GM23338 (cell line): ENCODE data around the gene RIPOR3. TPM values are rescaled to one million over a fixed set of nuclear protein-coding genes. Genes with fewer than 3 reads are reported as not detected.
"Not testable (repeated sequence)": the region's sequence is repeated elsewhere in the genome, so short reads cannot be mapped to it uniquely, and the experiment has no call there.

ENCODE experiments used
- ATAC-seq: fragments of 200-7000 bp; cut with Tn5 transposase; 3 replicates; pipeline ENCODE4 v1.9.1; 2020
- DNase-seq: peaks from one replicate; pipeline ENCODE4 v3.0.0-alpha.2; 2015; ENCODE audit warnings: low spot score
- H2AFZ ChIP-seq: fragments of 200-600 bp; sonication (generic); 2 replicates; pipeline ENCODE4 v1.8.0; 2016; ENCODE audit warnings: antibody characterized with exemption, mild to moderate bottlenecking, moderate library complexity
- H3F3A ChIP-seq: fragments of 200-600 bp; sonication (generic); replicated peaks from 2 replicates; pipeline ENCODE4 v1.8.0; 2017; ENCODE audit warnings: antibody characterized with exemption, mixed run types, low read depth
- H3K27ac ChIP-seq: fragments of 200-600 bp; sonication (generic); 2 replicates; pipeline ENCODE4 v1.6.1; 2016; ENCODE audit warnings: low read depth
- H3K27me3 ChIP-seq: fragments of 200-600 bp; sonication (generic); 2 replicates; pipeline ENCODE4 v1.8.0; 2016; ENCODE audit warnings: mild to moderate bottlenecking, mixed run types, moderate library complexity; ENCODE audit not compliant: insufficient read depth
- H3K36me3 ChIP-seq: fragments of 200-600 bp; sonication (generic); 2 replicates; pipeline ENCODE4 v1.8.0; 2016; ENCODE audit warnings: mild to moderate bottlenecking; ENCODE audit not compliant: insufficient read depth
- H3K4me1 ChIP-seq: fragments of 200-600 bp; sonication (generic); 2 replicates; pipeline ENCODE4 v1.8.0; 2016; ENCODE audit warnings: mild to moderate bottlenecking, moderate library complexity; ENCODE audit not compliant: insufficient read depth
- H3K4me2 ChIP-seq: fragments of 200-600 bp; sonication (generic); 2 replicates; pipeline ENCODE4 v1.7.1; 2017; ENCODE audit warnings: mixed run types
- H3K4me3 ChIP-seq: fragments of 200-600 bp; sonication (generic); 2 replicates; pipeline ENCODE4 v1.6.1; 2016; ENCODE audit warnings: mixed run types
- H3K79me2 ChIP-seq: fragments of 200-600 bp; sonication (generic); replicated peaks from 2 replicates; pipeline ENCODE4 v1.8.0; 2017; ENCODE audit warnings: mild to moderate bottlenecking; ENCODE audit not compliant: insufficient read depth
- H3K9me2 ChIP-seq: fragments of 200-600 bp; sonication (generic); 2 replicates; pipeline ENCODE4 v1.8.0; 2017; ENCODE audit not compliant: insufficient read depth
- H4K20me1 ChIP-seq: fragments of 200-600 bp; sonication (generic); replicated peaks from 2 replicates; pipeline ENCODE4 v1.8.0; 2017; ENCODE audit warnings: mild to moderate bottlenecking; ENCODE audit not compliant: insufficient read depth
- H3K27ac Mint-ChIP-seq: 2 replicates; pipeline ENCODE4 v1.8.0; 2020; ENCODE audit warnings: inconsistent platforms, mild to moderate bottlenecking, moderate library complexity, mixed read lengths
- H3K27me3 Mint-ChIP-seq: 3 replicates; pipeline ENCODE4 v1.8.0; 2022; ENCODE audit warnings: low read depth, mild to moderate bottlenecking, moderate library complexity, mixed read lengths, inconsistent platforms; ENCODE audit not compliant: insufficient read depth, poor library complexity
- H3K36me3 Mint-ChIP-seq: 3 replicates; pipeline ENCODE4 v1.8.0; 2021; ENCODE audit warnings: low read depth, mild to moderate bottlenecking, inconsistent platforms, moderate library complexity, mixed read lengths
- H3K4me1 Mint-ChIP-seq: 3 replicates; pipeline ENCODE4 v1.8.0; 2020; ENCODE audit warnings: mild to moderate bottlenecking, inconsistent platforms, mixed read lengths
- H3K4me3 Mint-ChIP-seq: 3 replicates; pipeline ENCODE4 v1.8.0; 2021; ENCODE audit warnings: moderate library complexity, mild to moderate bottlenecking, inconsistent platforms, mixed read lengths
- H3K9me3 Mint-ChIP-seq: 3 replicates; pipeline ENCODE4 v1.8.0; 2020; ENCODE audit warnings: moderate library complexity, mild to moderate bottlenecking, inconsistent platforms, mixed read lengths
- CREB1 ChIP-seq: fragments of 250-450 bp; sonication (Bioruptor Pico); IDR thresholded peaks from 2 replicates; pipeline ENCODE4 v1.5.0; 2020; ENCODE audit warnings: low read depth, mild to moderate bottlenecking, moderate library complexity
- ETS1 ChIP-seq: IDR thresholded peaks from 2 replicates; pipeline ENCODE4 v1.6.1; 2016; ENCODE audit warnings: antibody characterized with exemption
- EZH2 ChIP-seq: fragments of 200-600 bp; sonication (generic); IDR thresholded peaks from one replicate; pipeline ENCODE4 v1.8.0; 2017; ENCODE audit warnings: antibody characterized with exemption, mild to moderate bottlenecking, low read depth; ENCODE audit not compliant: unreplicated experiment
- EZH2phosphoT487 ChIP-seq: fragments of 200-600 bp; sonication (generic); IDR thresholded peaks from one replicate; pipeline ENCODE4 v1.8.1; 2018; ENCODE audit warnings: antibody characterized with exemption; ENCODE audit not compliant: unreplicated experiment
- POLR2AphosphoS5 ChIP-seq: IDR thresholded peaks from 2 replicates; pipeline ENCODE4 v1.6.1; 2016; ENCODE audit warnings: antibody characterized with exemption, low read depth
- STAT1 ChIP-seq: IDR thresholded peaks from one replicate; pipeline ENCODE4 v1.6.1; 2016; ENCODE audit warnings: antibody characterized with exemption; ENCODE audit not compliant: unreplicated experiment
- ZNF114 ChIP-seq: fragments of 250-450 bp; sonication (Bioruptor Pico); IDR thresholded peaks from 2 replicates; pipeline ENCODE4 v1.5.0; 2020; ENCODE audit warnings: mild to moderate bottlenecking, moderate library complexity
- ZNF331 ChIP-seq: fragments of 250-450 bp; sonication (Bioruptor Pico); IDR thresholded peaks from 2 replicates; pipeline ENCODE4 v1.5.0; 2020; ENCODE audit warnings: low read depth, mild to moderate bottlenecking, moderate library complexity
- polyA plus RNA-seq: library from polyadenylated mRNA; unstranded; fragments of >200 nt; fragmentation: Nextera tagmentation; extraction: Ambion mirVana; gene quantifications from 2 replicates; pipeline ENCODE4 v1.2.1, GENCODE V29; 2016
- total RNA-seq: library from RNA; depleted of rRNA; stranded (reverse); fragments of >200 nt; shearing (Covaris generic); gene quantifications from 2 replicates; pipeline ENCODE4 v1.2.3, GENCODE V29; 2014
- TF ChIP-seq, protein P1 (sequence below): IDR thresholded peaks from one replicate; pipeline ENCODE4 v1.6.1; 2018; ENCODE audit warnings: antibody characterized with exemption; ENCODE audit not compliant: unreplicated experiment

Gene RIPOR3
- total and polyA plus RNA-seq, 2 experiments from 2014 or later = 4.9 to 6.3 TPM

DNA sequence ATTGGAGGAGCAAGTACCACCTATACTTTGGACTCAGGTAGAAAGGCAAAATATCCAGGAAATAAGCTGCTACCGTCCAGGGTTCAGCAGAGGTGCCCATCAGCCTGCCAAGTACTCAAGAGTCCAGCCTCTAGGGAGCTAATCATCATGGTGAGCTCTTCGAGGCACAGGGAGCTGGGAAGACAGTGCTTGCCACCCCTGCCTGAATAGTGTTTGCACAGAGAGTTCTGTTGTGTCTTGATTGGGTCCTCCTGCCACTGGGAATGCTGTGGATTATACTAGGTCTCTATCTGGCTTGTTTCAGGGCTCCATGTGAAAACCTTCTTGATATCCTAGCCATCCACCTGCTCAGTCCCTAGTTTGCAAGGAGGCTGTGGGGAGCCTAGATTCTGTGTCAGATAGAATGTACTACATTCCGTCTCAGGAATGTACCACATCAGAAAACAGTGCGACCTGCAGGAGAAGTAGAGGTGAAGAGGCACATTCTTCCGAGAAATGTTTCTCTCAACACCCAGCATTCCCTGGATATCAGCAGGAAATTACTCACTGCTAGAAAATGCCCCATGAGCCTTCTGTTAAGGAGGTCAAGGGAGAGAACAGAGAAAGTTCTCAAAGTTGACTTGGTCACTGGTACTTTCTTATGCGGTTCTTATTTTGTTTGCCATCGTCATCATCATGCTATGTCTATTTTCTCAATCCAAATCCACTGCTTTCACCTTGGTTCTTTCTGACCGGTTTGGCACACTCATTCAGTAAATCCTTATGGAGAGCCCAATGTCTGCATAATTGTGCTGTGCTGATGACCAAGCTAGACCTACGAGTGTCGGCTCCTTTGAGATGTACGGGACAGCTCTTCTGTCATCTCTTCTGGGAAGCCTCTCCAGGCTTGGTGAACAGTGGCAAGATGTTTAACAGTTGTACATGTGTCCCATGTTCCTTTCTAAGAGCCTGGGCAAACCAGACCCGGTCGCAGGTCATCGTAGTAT is 150.4 kb downstream of the RIPOR3 start (continued):
- TF ChIP-seq EZH2phosphoT487 (no peak), CREB1 (CRISPR knock-in tag) (no peak), ETS1 (no peak), ZNF114 (CRISPR knock-in tag) (no peak), POLR2AphosphoS5 (no peak), EZH2 (no peak), STAT1 (no peak), ZNF331 (no peak)
- TF ChIP-seq, protein P1, sequence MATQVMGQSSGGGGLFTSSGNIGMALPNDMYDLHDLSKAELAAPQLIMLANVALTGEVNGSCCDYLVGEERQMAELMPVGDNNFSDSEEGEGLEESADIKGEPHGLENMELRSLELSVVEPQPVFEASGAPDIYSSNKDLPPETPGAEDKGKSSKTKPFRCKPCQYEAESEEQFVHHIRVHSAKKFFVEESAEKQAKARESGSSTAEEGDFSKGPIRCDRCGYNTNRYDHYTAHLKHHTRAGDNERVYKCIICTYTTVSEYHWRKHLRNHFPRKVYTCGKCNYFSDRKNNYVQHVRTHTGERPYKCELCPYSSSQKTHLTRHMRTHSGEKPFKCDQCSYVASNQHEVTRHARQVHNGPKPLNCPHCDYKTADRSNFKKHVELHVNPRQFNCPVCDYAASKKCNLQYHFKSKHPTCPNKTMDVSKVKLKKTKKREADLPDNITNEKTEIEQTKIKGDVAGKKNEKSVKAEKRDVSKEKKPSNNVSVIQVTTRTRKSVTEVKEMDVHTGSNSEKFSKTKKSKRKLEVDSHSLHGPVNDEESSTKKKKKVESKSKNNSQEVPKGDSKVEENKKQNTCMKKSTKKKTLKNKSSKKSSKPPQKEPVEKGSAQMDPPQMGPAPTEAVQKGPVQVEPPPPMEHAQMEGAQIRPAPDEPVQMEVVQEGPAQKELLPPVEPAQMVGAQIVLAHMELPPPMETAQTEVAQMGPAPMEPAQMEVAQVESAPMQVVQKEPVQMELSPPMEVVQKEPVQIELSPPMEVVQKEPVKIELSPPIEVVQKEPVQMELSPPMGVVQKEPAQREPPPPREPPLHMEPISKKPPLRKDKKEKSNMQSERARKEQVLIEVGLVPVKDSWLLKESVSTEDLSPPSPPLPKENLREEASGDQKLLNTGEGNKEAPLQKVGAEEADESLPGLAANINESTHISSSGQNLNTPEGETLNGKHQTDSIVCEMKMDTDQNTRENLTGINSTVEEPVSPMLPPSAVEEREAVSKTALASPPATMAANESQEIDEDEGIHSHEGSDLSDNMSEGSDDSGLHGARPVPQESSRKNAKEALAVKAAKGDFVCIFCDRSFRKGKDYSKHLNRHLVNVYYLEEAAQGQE = no peak

DNA sequence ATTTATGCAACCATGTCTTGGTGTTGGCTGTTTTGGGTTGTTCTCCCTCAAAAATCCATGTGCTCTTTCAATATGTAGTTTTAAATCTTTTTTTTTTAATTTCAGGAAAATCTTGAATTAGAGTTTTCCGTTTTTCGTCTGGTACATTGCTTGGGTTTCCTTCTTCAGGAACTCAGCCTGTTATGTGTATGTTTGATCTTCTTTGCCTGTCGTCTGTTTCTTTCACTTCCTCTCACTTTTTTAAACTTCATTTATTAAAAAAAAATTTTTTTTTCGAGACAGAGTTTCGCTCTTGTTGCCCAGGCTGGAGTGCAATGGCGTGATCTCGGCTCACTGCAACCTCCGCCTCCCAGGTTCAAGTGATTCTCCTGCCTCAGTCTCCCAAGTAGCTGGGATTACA is 151.5 kb downstream of the RIPOR3 start:
- H3K9me3 Mint-ChIP-seq, H3K9me2 ChIP-seq, H3K27ac ChIP-seq, H3F3A ChIP-seq, H3K27me3 ChIP-seq, H3K4me2 ChIP-seq, H3K27me3 Mint-ChIP-seq, H3K4me3 ChIP-seq, H3K36me3 ChIP-seq, DNase-seq, H3K36me3 Mint-ChIP-seq, H2AFZ ChIP-seq, ATAC-seq, H3K27ac Mint-ChIP-seq, H4K20me1 ChIP-seq, H3K4me1 Mint-ChIP-seq, H3K4me3 Mint-ChIP-seq, H3K4me1 ChIP-seq: not testable (repeated sequence)
- H3K79me2 ChIP-seq = peaks cover 86% of the 10 kb centered on the region
